Activated CD4-positive, alpha-beta T cell treated with anti-CD3 and anti-CD28 coated beads, Interleukin-2, amount 10 ng/mL, durations not matched to agents 7 days and 5 days (primary cell): Measurements from ENCODE around the gene SPSB1. TPM values are rescaled to one million over a fixed set of nuclear protein-coding genes. Genes with fewer than 3 reads are reported as not detected.
A peak's percentile ranks its signal among the peaks of the same experiment; 100 is the strongest.
"Not testable (repeated sequence)": the region's sequence is repeated elsewhere in the genome, so short reads cannot be mapped to it uniquely, and the experiment has no call there.

ENCODE experiments used
- CTCF ChIA-PET: fragments of 350-600 bp; sonication (Branson Sonifier 250); formaldehyde crosslinking; loops from one replicate; lab custom pipeline; 2021; ENCODE audit warnings: antibody characterized with exemption; lab: Charles Lee
- POLR2A ChIA-PET: fragments of 350-600 bp; sonication (Branson Sonifier 250); formaldehyde crosslinking; loops from one replicate; lab custom pipeline; 2021; ENCODE audit warnings: antibody characterized with exemption; lab: Charles Lee
- DNase-seq: peaks from one replicate; pipeline ENCODE4 v3.0.0-alpha.2; 2020
- H3K27ac Mint-ChIP-seq: one replicate; pipeline ENCODE4 v1.8.0; 2021; ENCODE audit warnings: mild to moderate bottlenecking, moderate library complexity, mixed read lengths
- H3K27me3 Mint-ChIP-seq: one replicate; pipeline ENCODE4 v1.8.0; 2021; ENCODE audit warnings: mixed read lengths
- H3K36me3 Mint-ChIP-seq: one replicate; pipeline ENCODE4 v1.8.0; 2021; ENCODE audit warnings: low read depth, mixed read lengths
- H3K4me1 Mint-ChIP-seq: one replicate; pipeline ENCODE4 v1.8.0; 2021; ENCODE audit warnings: mixed read lengths
- H3K4me3 Mint-ChIP-seq: one replicate; pipeline ENCODE4 v1.8.0; 2021; ENCODE audit warnings: mild to moderate bottlenecking, moderate library complexity, mixed read lengths
- H3K9me3 Mint-ChIP-seq: one replicate; pipeline ENCODE4 v1.8.0; 2021; ENCODE audit warnings: mixed read lengths
- total RNA-seq, 2 experiments: library from RNA; stranded (reverse); gene quantifications; one replicate each; pipeline ENCODE4 v1.2.3, GENCODE V29; 2021

SPSB1 gene
- total RNA-seq, 2 experiments from 2014 or later: 4.8 to 6.6 TPM

DNA sequence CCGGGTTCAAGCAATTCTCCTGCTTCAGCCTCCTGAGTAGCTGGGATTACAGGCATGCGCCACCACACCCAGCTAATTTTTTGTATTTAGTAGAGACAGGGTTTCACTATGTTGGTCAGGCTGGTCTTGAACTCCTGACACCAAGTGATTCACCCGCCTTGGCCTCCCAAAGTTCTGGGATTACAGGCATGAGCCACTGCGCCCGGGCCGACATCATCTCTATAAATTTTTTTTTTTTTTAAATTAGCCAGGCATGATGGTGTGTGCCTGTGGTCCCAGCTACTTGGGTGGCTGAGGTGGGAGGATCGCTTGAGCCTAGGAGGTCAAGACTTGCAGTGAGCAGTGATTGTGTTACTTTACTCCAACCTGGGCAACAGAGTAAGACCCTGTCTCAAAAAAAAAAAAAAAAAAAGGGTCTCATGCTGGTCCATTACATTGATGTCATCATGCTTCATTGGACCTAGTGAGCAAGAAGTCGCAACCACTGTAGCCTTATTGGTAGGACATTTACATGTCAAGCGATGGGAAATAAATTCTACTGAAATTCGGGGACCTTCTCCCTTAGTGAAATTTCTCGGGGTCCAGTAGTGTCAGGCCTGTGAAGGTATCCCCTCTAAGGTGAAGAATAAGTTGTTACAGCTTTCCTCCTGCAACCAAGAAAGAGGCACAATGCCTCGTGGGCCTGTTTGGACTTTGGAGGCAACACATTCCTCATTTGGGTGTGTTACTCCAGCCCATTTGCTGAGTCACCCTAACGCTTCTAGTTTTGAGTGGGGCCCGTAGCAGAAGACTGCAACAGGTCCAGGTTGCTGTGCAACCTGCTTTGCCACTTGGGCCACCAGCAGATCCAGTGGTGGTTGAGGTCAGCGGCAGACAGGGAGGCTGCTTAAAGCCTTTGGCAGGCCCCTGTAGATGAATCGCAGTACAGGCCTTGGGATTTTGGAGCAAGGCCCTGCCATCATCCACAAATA is 7.2 kb downstream of the SPSB1 start:
- H3K27me3 Mint-ChIP-seq, POLR2A ChIA-PET, H3K36me3 Mint-ChIP-seq, H3K9me3 Mint-ChIP-seq, H3K4me3 Mint-ChIP-seq, H3K27ac Mint-ChIP-seq, DNase-seq: not testable (repeated sequence)
- CTCF ChIA-PET: interaction anchor here (1.1 to 1.3 kb wide), 2 partner anchors 9 to 24 kb away, joined by 4 read pairs; no protein-coding TSS in a partner anchor
- peaks cover 22% of the 10 kb centered on the region for H3K4me1 Mint-ChIP-seq

DNA sequence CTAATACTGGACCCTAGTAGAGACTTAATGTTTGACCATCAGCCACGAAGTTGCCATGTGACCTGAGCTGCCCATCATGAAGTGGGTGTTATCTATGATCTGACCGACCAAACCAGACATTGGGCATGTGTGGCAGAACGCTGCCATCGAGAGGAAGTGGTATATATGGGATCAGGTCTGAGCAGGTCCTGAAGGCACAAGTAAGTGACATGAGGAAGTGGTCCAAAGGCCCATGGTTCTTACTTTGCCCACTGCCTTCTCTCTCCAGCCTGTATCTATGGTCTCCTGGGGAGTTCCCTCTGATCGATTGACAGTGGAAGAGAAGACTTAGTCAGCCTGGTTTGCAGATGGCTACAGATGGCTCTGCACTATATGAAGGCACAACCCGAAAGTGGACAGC is 7.9 kb downstream of the SPSB1 start:
- POLR2A ChIA-PET: no interaction called here
- CTCF ChIA-PET: interaction anchor here (1.1 to 1.4 kb wide), 5 partner anchors 8 to 90 kb away, joined by 3 to 4 read pairs (median 3); no protein-coding TSS in a partner anchor

DNA sequence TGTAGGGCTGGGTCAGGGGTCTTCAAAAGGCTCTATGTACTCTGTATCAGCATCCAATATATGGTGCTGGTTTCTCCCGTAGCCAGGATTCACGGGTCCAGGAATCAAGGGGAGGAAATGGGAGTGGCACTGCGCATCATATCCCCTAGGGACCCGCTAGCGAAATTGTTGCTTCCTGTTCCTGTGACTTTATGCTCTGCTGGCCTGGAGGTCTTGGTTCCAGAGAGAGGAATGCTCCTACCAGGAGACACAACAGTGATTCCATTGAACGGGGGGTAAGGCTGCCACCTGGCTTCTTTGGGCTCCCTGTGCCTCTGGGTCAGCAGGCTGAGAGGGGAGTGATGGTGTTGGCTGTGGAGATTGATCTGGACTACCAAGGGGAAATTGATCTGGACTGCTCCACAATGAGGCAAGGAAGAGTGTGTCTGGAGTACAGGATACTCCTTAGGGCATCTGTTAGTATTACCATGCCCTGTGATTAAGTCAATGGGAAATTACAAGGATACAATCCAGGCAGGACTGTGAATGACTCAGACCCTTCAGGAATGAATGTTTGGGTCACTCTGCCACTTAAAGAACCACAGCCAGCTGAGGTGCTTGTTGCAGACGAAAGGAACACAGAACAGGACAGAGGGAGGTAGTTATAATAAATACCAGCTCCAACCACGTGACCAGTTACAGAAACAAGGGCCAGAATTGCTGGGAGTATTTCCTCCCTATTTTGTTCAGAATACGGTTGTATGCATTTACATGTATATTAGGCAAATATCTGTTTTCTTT is 10.2 kb downstream of the SPSB1 start:
- H3K9me3 Mint-ChIP-seq: no peaks in the 10 kb centered on the region
- H3K27ac Mint-ChIP-seq: no peak overlapping the region
- peaks cover 18% of the 10 kb centered on the region for H3K4me1 Mint-ChIP-seq
- no peak for DNase-seq
- POLR2A ChIA-PET: no interaction called here
- no peaks in the 10 kb centered on the region for H3K27me3 Mint-ChIP-seq
- CTCF ChIA-PET: no interaction called here
- H3K36me3 Mint-ChIP-seq: peaks cover 5% of the 10 kb centered on the region
- H3K4me3 Mint-ChIP-seq: no peak overlapping the region

More for the DNA sequence above, 7.9 kb downstream of the SPSB1 start:
- DNase-seq: no peak
- Mint-ChIP-seq H3K4me3 (no peak overlapping the region), H3K36me3 (peaks cover 5% of the 10 kb centered on the region), H3K27ac (no peak overlapping the region), H3K4me1 (peaks cover 21% of the 10 kb centered on the region), H3K27me3 (no peaks in the 10 kb centered on the region), H3K9me3 (no peaks in the 10 kb centered on the region)

DNA sequence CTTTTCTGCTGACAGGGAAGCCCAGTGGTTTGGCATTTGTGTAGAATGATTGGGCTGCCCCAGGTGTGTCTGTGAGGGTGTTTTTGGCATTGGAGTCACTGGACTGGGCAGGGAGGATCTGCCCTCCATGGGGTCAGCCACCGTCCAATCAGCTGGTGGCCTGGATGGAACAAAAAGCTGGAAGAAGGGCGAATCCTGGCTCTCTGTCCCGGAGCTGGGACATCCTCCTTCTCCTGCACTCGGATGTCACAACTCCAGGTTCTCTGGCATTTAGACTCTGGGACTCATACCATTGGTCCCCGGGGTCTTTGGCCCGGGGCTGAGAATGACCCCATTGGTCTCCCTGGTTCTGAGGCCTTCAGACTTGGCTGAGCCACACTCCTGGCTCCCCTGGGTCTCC is 11.2 kb downstream of the SPSB1 start:
- no peak overlapping the region for H3K4me3 Mint-ChIP-seq
- no peaks in the 10 kb centered on the region for H3K9me3 Mint-ChIP-seq
- no peak overlapping the region for H3K27ac Mint-ChIP-seq
- ChIA-PET CTCF (interaction anchor here (0.6 kb wide), 1 partner anchor 103 kb away, joined by 6 read pairs; no protein-coding TSS in a partner anchor), POLR2A (no interaction called here)
- peaks cover 5% of the 10 kb centered on the region for H3K36me3 Mint-ChIP-seq
- no peaks in the 10 kb centered on the region for H3K27me3 Mint-ChIP-seq
- peaks cover 18% of the 10 kb centered on the region for H3K4me1 Mint-ChIP-seq
- DNase-seq: no peak

DNA sequence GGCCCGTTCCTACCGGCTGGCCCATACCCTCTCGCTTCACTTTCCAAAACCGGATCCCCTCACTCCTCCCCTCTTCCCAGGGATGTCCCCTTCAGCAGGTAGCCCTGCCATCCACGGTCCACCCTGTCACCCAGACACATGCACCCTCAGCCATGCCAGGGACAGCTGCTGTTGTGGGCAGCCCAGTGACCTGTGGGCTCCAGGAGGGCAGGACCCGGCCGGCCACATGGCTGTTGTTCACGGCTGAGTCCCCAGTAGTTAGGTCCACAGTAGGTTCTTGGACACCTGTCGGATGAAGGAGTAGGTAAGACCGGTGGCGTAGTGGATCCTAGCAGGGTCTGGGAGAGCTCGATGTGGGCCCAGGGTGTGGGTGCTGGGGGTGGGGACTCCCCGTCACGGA is 12.5 kb downstream of the SPSB1 start:
- CTCF ChIA-PET: interaction anchor here (0.6 kb wide), 1 partner anchor 113 kb away, joined by 3 read pairs; no protein-coding TSS in a partner anchor
- peaks cover 5% of the 10 kb centered on the region for H3K36me3 Mint-ChIP-seq
- H3K4me3 Mint-ChIP-seq: no peak overlapping the region
- H3K27me3 Mint-ChIP-seq: no peaks in the 10 kb centered on the region
- H3K9me3 Mint-ChIP-seq: no peaks in the 10 kb centered on the region
- no peak overlapping the region for H3K27ac Mint-ChIP-seq
- DNase-seq: no peak
- POLR2A ChIA-PET: no interaction called here
- peaks cover 16% of the 10 kb centered on the region for H3K4me1 Mint-ChIP-seq

DNA sequence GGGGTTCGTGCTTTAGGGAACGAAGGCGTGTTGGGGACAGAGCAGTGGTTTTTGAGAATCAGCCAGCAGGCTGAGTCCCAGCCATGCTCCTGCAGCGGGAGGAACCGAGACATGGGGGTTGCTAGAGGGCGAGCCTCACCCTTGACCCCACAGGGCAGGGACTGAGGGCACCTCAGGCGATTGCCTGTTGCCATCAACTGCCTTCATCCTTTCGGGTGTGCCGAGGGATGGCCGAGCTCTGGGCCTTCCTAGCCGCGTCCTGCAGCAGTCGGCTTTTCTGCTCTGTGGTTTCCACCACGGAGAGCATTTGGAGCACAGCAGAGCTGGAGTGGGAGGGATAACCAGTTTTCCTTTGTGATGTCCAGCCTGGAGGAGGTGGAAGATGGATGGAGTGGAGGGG is 13.3 kb downstream of the SPSB1 start:
- Mint-ChIP-seq H3K9me3 (no peaks in the 10 kb centered on the region), H3K4me3 (no peak overlapping the region), H3K27me3 (no peaks in the 10 kb centered on the region), H3K27ac (no peak overlapping the region), H3K36me3 (peaks cover under 1% of the 10 kb centered on the region), H3K4me1 (peaks cover 8% of the 10 kb centered on the region)
- CTCF ChIA-PET: interaction anchor here (0.5 to 0.6 kb wide), 3 partner anchors 38 to 604 kb away, joined by 3 to 5 read pairs (median 3); partner anchors contain the start of gene CTNNBIP1
- POLR2A ChIA-PET: interaction anchor here (0.5 kb wide), 1 partner anchor 135 kb away, joined by 4 read pairs; no protein-coding TSS in a partner anchor
- no peak for DNase-seq

DNA sequence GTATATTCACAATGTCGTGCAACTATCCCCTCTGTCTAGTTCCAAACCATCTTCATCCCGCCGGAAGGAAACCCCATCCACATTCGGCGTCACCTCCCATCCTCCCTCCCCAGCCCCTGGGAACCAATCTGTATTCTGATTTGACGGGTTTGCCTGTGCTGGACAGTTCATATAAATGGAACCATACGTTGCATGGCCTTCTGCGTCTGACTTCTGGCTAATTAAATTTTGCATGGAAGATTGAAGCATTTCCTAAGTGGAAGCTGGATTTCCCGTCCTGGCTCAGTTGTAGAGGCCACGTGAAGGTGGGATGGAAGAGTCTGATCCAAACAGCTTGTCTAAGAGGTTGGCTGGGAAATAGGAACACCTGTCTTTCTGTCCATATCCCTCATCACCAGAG is 14.6 kb downstream of the SPSB1 start:
- H3K4me3 Mint-ChIP-seq: no peak overlapping the region
- no peak overlapping the region for H3K27ac Mint-ChIP-seq
- H3K4me1 Mint-ChIP-seq: peaks cover 5% of the 10 kb centered on the region
- POLR2A ChIA-PET: no interaction called here
- no peaks in the 10 kb centered on the region for H3K36me3 Mint-ChIP-seq
- no peaks in the 10 kb centered on the region for H3K9me3 Mint-ChIP-seq
- CTCF ChIA-PET: interaction anchor here (0.6 to 2.2 kb wide), 4 partner anchors 11 to 25 kb away, joined by 3 to 11 read pairs (median 4); no protein-coding TSS in a partner anchor
- no peak for DNase-seq
- H3K27me3 Mint-ChIP-seq: no peaks in the 10 kb centered on the region

DNA sequence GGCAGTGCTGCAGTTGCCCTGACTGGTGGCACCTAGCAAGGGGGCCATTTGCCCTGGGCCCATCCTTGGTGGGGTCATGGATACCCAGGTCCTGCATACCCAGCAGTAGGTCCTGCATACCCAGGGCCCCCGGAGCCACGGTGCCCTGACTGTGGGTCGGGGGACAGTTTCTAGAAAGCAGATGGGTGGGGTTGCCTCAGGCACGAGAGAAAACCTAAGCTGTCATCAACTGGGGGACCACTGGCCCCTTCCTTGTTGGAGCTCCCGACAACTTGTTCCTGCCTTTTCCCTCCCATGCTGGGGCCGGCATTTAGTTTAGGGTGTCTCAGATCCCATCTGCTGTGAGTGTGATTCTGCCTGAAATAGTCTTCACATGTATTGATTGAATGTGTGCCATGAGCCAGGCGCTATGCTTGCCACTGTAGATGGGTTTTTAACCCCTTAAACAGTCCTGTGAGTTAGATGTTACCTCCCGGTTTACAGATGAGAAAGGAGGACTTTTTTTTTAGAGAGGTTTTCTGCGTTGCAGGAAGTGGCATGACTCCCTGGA is 15.6 kb downstream of the SPSB1 start:
- Mint-ChIP-seq H3K4me3 (no peak overlapping the region), H3K4me1 (no peaks in the 10 kb centered on the region), H3K36me3 (no peaks in the 10 kb centered on the region), H3K9me3 (no peaks in the 10 kb centered on the region), H3K27ac (no peak overlapping the region), H3K27me3 (no peaks in the 10 kb centered on the region)
- DNase-seq: no peak
- POLR2A ChIA-PET: no interaction called here
- CTCF ChIA-PET: interaction anchor here (0.7 to 2.2 kb wide), 4 partner anchors 8 to 19 kb away, joined by 4 to 11 read pairs (median 4); no protein-coding TSS in a partner anchor

DNA sequence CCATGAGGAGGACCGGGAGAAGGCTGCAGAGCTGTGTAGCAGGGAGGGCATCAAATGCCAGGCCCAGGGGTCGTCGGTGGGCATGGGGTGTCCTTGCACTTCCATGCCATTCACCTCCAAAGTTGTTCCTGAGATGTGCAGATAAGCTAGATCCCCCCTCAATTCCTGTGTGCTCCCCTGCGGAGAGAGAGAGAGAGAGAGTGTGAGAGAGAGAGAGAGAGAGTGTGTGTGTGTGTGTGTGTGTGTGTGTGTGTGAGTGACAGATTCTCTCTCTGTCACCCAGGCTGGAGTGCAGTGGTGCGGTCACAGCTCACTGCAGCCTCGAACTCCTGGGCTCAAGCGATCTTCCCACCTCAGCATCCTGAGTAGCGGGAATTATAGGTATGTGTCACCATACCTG is 16.4 kb downstream of the SPSB1 start:
- no peaks in the 10 kb centered on the region for H3K9me3 Mint-ChIP-seq
- peaks cover under 1% of the 10 kb centered on the region for H3K4me1 Mint-ChIP-seq
- ChIA-PET CTCF (interaction anchor here (0.7 to 2.2 kb wide), 3 partner anchors 9 to 20 kb away, joined by 4 to 11 read pairs (median 4); no protein-coding TSS in a partner anchor), POLR2A (no interaction called here)
- peak overlapping the region; percentile 5 for H3K27ac Mint-ChIP-seq
- H3K27me3 Mint-ChIP-seq: no peaks in the 10 kb centered on the region
- no peak for DNase-seq
- H3K36me3 Mint-ChIP-seq: no peaks in the 10 kb centered on the region
- no peak overlapping the region for H3K4me3 Mint-ChIP-seq

DNA sequence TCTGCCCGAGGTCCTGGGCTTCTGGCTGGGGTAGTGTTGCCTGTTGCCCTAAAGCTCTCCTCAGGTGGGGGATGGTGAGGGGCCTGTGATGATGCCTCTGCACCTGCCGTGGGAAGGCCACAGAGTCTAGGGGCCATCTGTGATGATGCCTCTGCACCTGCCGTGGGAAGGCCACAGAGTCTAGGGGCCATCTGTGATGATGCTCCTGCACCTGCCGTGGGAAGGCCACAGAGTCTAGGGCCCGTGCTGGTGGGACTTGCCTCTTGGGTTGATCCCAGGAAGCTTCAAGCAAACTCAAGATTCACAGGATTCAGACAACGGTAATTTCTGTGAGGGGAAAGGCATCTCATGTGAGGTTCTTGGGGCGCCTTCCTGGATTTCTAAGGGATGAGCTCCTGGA is 17.3 kb downstream of the SPSB1 start:
- Mint-ChIP-seq H3K9me3 (no peaks in the 10 kb centered on the region), H3K36me3 (no peaks in the 10 kb centered on the region), H3K4me3 (no peak overlapping the region), H3K27me3 (no peaks in the 10 kb centered on the region), H3K4me1 (peaks cover 9% of the 10 kb centered on the region), H3K27ac (peak overlapping the region; percentile 42)
- DNase-seq: no peak
- ChIA-PET POLR2A (no interaction called here), CTCF (interaction anchor here (1.7 kb wide), 1 partner anchor 12 kb away, joined by 4 read pairs; no protein-coding TSS in a partner anchor)

DNA sequence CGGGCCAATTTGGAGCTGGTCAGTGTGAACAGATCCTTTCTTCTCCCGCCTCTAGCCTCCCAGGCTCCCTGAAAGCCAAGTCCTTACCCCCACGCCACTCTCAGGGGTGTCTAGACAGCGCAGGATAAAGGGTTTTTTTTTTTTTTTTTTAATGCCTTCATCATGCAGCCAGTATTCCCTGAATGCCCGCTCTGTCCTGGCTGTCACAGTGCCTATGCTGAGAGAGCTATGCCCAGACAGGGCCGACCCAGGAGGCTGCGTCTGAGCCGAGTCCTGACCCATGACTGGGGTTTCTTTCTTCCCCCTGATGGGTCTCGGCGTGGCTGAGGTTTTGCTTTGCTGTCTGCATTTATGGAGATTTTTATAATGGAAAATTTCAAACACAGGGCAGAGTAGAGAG is 18.3 kb downstream of the SPSB1 start:
- H3K36me3 Mint-ChIP-seq: no peaks in the 10 kb centered on the region
- peaks cover 20% of the 10 kb centered on the region for H3K4me1 Mint-ChIP-seq
- ChIA-PET CTCF (no interaction called here), POLR2A (no interaction called here)
- H3K27ac Mint-ChIP-seq: no peak overlapping the region
- H3K9me3 Mint-ChIP-seq: no peaks in the 10 kb centered on the region
- no peak for DNase-seq
- H3K4me3 Mint-ChIP-seq: no peak overlapping the region
- H3K27me3 Mint-ChIP-seq: no peaks in the 10 kb centered on the region

DNA sequence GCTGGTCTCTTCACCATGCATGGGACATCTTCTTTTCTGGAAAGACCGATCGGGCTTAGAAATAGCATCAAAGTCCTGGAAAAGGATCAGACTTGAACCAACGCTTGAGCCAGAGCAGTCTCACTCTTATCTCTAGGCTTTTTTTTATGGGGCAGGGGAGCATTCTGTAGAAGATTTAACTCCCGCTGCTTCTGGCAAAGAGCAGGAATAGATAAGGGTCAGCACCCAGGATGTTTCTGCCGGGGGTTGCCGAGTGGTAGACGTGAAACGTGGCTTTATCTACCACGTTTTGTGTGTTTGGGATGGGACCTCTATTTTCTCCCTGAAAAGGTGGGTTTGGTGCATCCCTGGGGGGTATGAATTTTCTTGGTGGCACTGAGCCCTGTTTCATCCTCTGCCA is 18.8 kb downstream of the SPSB1 start:
- Mint-ChIP-seq H3K27ac (no peak overlapping the region), H3K4me1 (peaks cover 23% of the 10 kb centered on the region), H3K36me3 (no peaks in the 10 kb centered on the region), H3K4me3 (no peak overlapping the region), H3K9me3 (no peaks in the 10 kb centered on the region), H3K27me3 (no peaks in the 10 kb centered on the region)
- DNase-seq: no peak
- CTCF ChIA-PET: no interaction called here
- POLR2A ChIA-PET: no interaction called here
